DMS114 treated with DMSO at 0.1 percent for 48 hours (cell line): ENCODE data around the gene PHOX2B.
"Not testable (repeated sequence)": the region's sequence is repeated elsewhere in the genome, so short reads cannot be mapped to it uniquely, and the experiment has no call there.

Experiments used
- DNase-seq: peaks from one replicate; lab custom pipeline; 2025; ENCODE audit not compliant: unreplicated experiment; lab: John Stamatoyannopoulos, UW

Gene PHOX2B

DNA sequence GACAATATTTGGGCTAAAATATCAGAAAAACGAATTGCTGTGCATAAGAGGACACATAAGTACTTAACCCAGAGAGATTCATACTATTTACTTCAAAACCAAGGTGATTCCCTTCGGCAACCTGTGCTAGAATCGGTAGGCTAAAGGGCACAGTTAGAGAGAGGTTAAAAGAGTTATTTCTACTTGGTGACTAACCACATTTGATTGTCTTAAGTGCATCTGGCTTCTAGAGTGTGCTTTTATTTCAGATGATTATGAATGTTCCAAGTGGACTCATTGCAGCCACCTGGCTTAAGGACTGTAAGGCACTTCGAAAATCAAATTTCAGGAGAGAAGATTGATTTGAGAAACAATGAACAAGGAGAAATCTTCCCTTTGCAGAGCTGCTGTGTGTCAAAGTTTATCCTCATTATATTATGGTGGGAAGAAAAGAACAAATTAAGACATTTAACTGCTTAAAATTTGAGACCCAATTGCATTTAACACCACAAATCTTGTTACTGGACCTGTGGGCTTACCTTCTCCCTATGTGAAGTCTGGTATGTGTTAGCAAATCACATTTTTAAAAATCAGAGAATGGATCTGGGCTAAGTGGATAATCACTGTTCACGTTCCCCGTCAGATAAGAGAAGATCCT lies 34.0 kb downstream of the PHOX2B start:
- DNase-seq = no peak

- DNase-seq = no peak
These were observed 34.8 kb downstream of the PHOX2B start for GRCh38 chr4:41713768-41714167.

- DNase-seq = no peak
These were observed 36.1 kb downstream of the PHOX2B start for GRCh38 chr4:41712425-41712824.

GRCh38 chr4:41711654-41712053 lies 36.9 kb downstream of the PHOX2B start:
- not testable (repeated sequence) for DNase-seq

- no peak for DNase-seq
These were observed 38.6 kb downstream of the PHOX2B start for GRCh38 chr4:41709844-41710481.

GRCh38 chr4:41703785-41704184 lies 44.7 kb downstream of the PHOX2B start:
- no peak for DNase-seq

GRCh38 chr4:41702770-41703169 lies 45.8 kb downstream of the PHOX2B start:
- no peak for DNase-seq

DNA sequence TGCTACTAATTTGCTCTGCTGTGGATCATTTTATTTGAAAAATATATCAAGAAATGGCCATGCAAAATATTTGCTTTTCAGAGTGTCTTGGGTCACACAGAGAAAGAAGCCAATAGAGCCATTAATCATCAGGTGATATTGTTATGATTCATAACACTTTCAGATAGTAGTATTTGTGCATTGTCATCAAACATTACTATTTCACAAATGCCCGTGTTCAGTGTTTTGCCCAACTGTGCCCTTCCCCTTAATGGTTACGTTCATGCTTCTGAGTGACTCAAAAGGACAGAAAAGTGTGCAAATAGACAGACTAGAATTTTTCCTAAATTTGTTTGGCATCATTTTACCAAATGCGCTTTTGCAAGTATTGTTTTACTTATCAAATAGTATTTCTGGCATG lies 46.5 kb downstream of the PHOX2B start:
- no peak for DNase-seq

DNA sequence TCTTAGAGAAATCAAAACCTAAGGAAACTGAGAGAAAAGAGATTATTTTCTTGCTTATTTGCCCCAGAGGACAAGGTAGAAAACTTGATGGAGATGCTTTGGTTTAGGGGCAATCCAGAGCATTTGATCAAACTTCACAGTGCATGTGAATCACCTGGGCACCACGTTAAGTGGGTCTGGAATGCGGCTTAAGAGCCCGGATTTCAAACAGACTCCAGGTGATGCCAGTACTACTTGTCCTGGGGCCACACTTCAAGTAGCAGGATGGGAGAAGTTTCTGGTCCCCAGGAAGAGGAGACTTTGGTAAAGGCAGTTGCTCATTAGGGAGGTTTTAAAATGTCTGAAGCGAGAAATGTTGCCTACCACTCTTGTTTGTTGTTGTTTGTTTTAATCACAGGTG lies 51.8 kb downstream of the PHOX2B start:
- no peak for DNase-seq

GRCh38 chr4:41696131-41696530 lies 52.4 kb downstream of the PHOX2B start:
- DNase-seq = no peak
